Naive thymus-derived CD4-positive, alpha-beta T cell (primary cell): ENCODE measurements around the gene KRTAP10-10. TPM values are rescaled to one million over a fixed set of nuclear protein-coding genes. Genes with fewer than 3 reads are reported as not detected.

ENCODE experiments used
- ATAC-seq: fragments of 150-1000 bp; cut with Tn5 transposase; 2 replicates; pipeline ENCODE4 v1.10.0; 2021; ENCODE audit warnings: mild to moderate bottlenecking, moderate library complexity
- CTCF ChIA-PET: fragments of 350-600 bp; sonication (Branson Sonifier 250); formaldehyde crosslinking; loops from one replicate; lab custom pipeline; 2021; ENCODE audit warnings: antibody characterized with exemption; lab: Charles Lee
- POLR2A ChIA-PET: fragments of 350-600 bp; sonication (Branson Sonifier 250); formaldehyde crosslinking; loops from one replicate; lab custom pipeline; 2021; ENCODE audit warnings: antibody characterized with exemption, inconsistent platforms; lab: Charles Lee
- DNase-seq, 9 donors: peaks; one replicate each; pipeline versions ENCODE4 v3.0.0 to v3.0.0-alpha.2; 2020 to 2022; ENCODE audit warnings: mixed read lengths in 1 of 9
- H3K27ac ChIP-seq: one replicate; pipeline ENCODE4 v1.7.0; 2013; ENCODE audit warnings: mild to moderate bottlenecking, low read depth, low read length, moderate library complexity
- H3K27me3 ChIP-seq, 2 donors: one replicate each; pipeline ENCODE4 v1.7.0; 2013; ENCODE audit warnings: low read length in 2 of 2, mild to moderate bottlenecking in 2 of 2, moderate library complexity in 2 of 2; ENCODE audit not compliant: control insufficient read depth in 2 of 2, insufficient read depth in 2 of 2
- H3K36me3 ChIP-seq, 3 experiments: 1 replicate in 2 of 3; 2 replicates in 1 of 3; pipeline ENCODE4 v1.7.0; 2013; ENCODE audit warnings: low read length in 3 of 3, mild to moderate bottlenecking in 3 of 3, moderate library complexity in 1 of 3; ENCODE audit not compliant: insufficient read depth in 3 of 3, control insufficient read depth in 2 of 3
- H3K4me1 ChIP-seq, 2 donors: one replicate each; pipeline ENCODE4 v1.7.0; 2013; ENCODE audit warnings: low read length in 2 of 2, mild to moderate bottlenecking in 2 of 2, moderate library complexity in 1 of 2; ENCODE audit not compliant: control insufficient read depth in 2 of 2, insufficient read depth in 2 of 2
- H3K4me3 ChIP-seq: 2 replicates; pipeline ENCODE4 v1.7.0; 2013; ENCODE audit warnings: mild to moderate bottlenecking, low read length
- H3K9me3 ChIP-seq, 3 experiments: 1 replicate in 2 of 3; 2 replicates in 1 of 3; pipeline ENCODE4 v1.7.0; 2013; ENCODE audit warnings: low read length in 3 of 3; ENCODE audit not compliant: control insufficient read depth in 2 of 3
- H3K27ac Mint-ChIP-seq, 9 donors: one replicate each; pipeline ENCODE4 v1.8.0; 2020 to 2022; ENCODE audit warnings: mixed read lengths in 9 of 9, mild to moderate bottlenecking in 8 of 9, moderate library complexity in 5 of 9, inconsistent platforms in 2 of 9
- H3K27me3 Mint-ChIP-seq, 5 donors: one replicate each; pipeline ENCODE4 v1.8.0; 2021 to 2022; ENCODE audit warnings: mixed read lengths in 5 of 5, mild to moderate bottlenecking in 1 of 5
- H3K36me3 Mint-ChIP-seq, 5 donors: one replicate each; pipeline ENCODE4 v1.8.0; 2020 to 2022; ENCODE audit warnings: mixed read lengths in 5 of 5, mild to moderate bottlenecking in 3 of 5, inconsistent platforms in 1 of 5
- H3K4me1 Mint-ChIP-seq, 7 donors: one replicate each; pipeline ENCODE4 v1.8.0; 2020 to 2022; ENCODE audit warnings: mixed read lengths in 7 of 7, mild to moderate bottlenecking in 3 of 7, inconsistent platforms in 1 of 7
- H3K4me3 Mint-ChIP-seq, 10 donors: one replicate each; pipeline ENCODE4 v1.8.0; 2020 to 2022; ENCODE audit warnings: mild to moderate bottlenecking in 10 of 10, mixed read lengths in 10 of 10, moderate library complexity in 6 of 10, inconsistent platforms in 2 of 10
- H3K9me3 Mint-ChIP-seq, 11 donors: one replicate each; pipeline ENCODE4 v1.8.0; 2020 to 2022; ENCODE audit warnings: mixed read lengths in 11 of 11, mild to moderate bottlenecking in 4 of 11, inconsistent platforms in 1 of 11, moderate library complexity in 1 of 11
- intact Hi-C, 2 donors: fragments of 100-400 bp; cut with micrococcal nuclease; formaldehyde crosslinking; loops; one replicate each; pipeline ENCODE4 v1.15.1; 2023
- polyA plus RNA-seq, 2 donors: library from polyadenylated mRNA; unstranded; fragments of 300-500 nt; fragmentation: Illumina TruSeq; gene quantifications; one replicate each; pipeline ENCODE4 v1.2.3, GENCODE V29; 2021
- total RNA-seq, 6 experiments: library from RNA in 5 of 6; stranded (reverse) in 5 of 6; gene quantifications; 1 replicate in 5 of 6; 2 replicates in 1 of 6; pipeline ENCODE4 v1.2.3 and lab custom pipeline; 2021 to 2026

Gene KRTAP10-10
- total and polyA plus RNA-seq, 7 experiments from 2014 or later, result not detected

GRCh38 chr21:44677881-44678280, 40.7 kb downstream of the KRTAP10-10 start:
- Histone ChIP-seq H3K9me3 (peaks cover 0 to under 1% (median 0%) of the 10 kb centered on the region in 3 experiments), H3K4me3 (no peak overlapping the region), H3K27me3 (no peaks in the 10 kb centered on the region), H3K36me3 (no peaks in the 10 kb centered on the region), H3K27ac (no peak overlapping the region), H3K4me1 (no peaks in the 10 kb centered on the region)
- H3K36me3 Mint-ChIP-seq, result peaks cover 0 to 21% (median 9%) of the 10 kb centered on the region in 5 donors
- H3K9me3 Mint-ChIP-seq, result peaks cover under 1 to 43% (median 16%) of the 10 kb centered on the region in 11 donors
- H3K4me1 Mint-ChIP-seq, result peaks cover 0 to 3% (median 0%) of the 10 kb centered on the region in 7 donors
- no peak overlapping the region for H3K4me3 Mint-ChIP-seq
- ChIA-PET CTCF (no interaction called here), POLR2A (no interaction called here)
- ATAC-seq (no peak), DNase-seq (no peak)
- H3K27me3 Mint-ChIP-seq, result peaks cover 0 to 47% (median 0%) of the 10 kb centered on the region in 5 donors
- no peak overlapping the region for H3K27ac Mint-ChIP-seq
- intact Hi-C loops, result loop anchor here in 1 of 2 donors (5.0 kb wide), 1 partner anchor 386 kb away; no protein-coding TSS in a partner anchor

- H3K4me1 ChIP-seq, result no peaks in the 10 kb centered on the region
- H3K9me3 Mint-ChIP-seq, result peaks cover 0 to 10% (median 0%) of the 10 kb centered on the region in 11 donors
- H3K27me3 Mint-ChIP-seq, result peaks cover 4 to 39% (median 5%) of the 10 kb centered on the region in 5 donors
- H3K9me3 ChIP-seq, result no peaks in the 10 kb centered on the region
- CTCF ChIA-PET, result no interaction called here
- peaks cover 0 to 6% (median 0%) of the 10 kb centered on the region in 7 donors for H3K4me1 Mint-ChIP-seq
- no peak overlapping the region for H3K27ac ChIP-seq
- H3K36me3 ChIP-seq, result no peaks in the 10 kb centered on the region
- intact Hi-C loops, result no loop called here
- H3K36me3 Mint-ChIP-seq, result peaks cover 0 to 5% (median 0%) of the 10 kb centered on the region in 5 donors
- DNase-seq, result no peak
- H3K4me3 Mint-ChIP-seq, result no peak overlapping the region
- no peak overlapping the region for H3K4me3 ChIP-seq
- ATAC-seq, result no peak
- H3K27me3 ChIP-seq, result no peaks in the 10 kb centered on the region
- peak overlapping the region in 2 of 9 donors; percentile 10 to 51 for H3K27ac Mint-ChIP-seq
- POLR2A ChIA-PET, result no interaction called here
These were observed 44.0 kb downstream of the KRTAP10-10 start for GRCh38 chr21:44681152-44681551.

- H3K4me3 ChIP-seq, result no peak within 1 kb of the TSS
- Mint-ChIP-seq H3K4me3 (no peak within 1 kb of the TSS), H3K27ac (peak within 1 kb of the TSS in 2 of 9 donors; percentile 10 to 51), H3K9me3 (peaks cover 0 to 6% (median 0%) of the 10 kb centered on the region in 11 donors), H3K36me3 (no peaks in the 10 kb centered on the region), H3K4me1 (peaks cover 0 to 10% (median 4%) of the 10 kb centered on the region in 7 donors), H3K27me3 (peaks cover 4 to 38% (median 8%) of the 10 kb centered on the region in 5 donors)
- no peak within 1 kb of the TSS for H3K27ac ChIP-seq
- POLR2A ChIA-PET, result interaction anchor here (1.2 kb wide), 1 partner anchor 20 kb away, joined by 3 read pairs; no protein-coding TSS in a partner anchor
- CTCF ChIA-PET, result no interaction called here
- no peaks in the 10 kb centered on the region for H3K27me3 ChIP-seq
- intact Hi-C loops, result no loop called here
- DNase-seq, result no peak
- H3K9me3 ChIP-seq, result no peaks in the 10 kb centered on the region
- ATAC-seq, result no peak
- no peaks in the 10 kb centered on the region for H3K4me1 ChIP-seq
- H3K36me3 ChIP-seq, result no peaks in the 10 kb centered on the region
These were observed 44.9 kb downstream of the KRTAP10-10 start, which contains the start of gene KRTAP12-1 for GRCh38 chr21:44681861-44682579. Gene KRTAP12-1 (minus strand): TSS chr21:44682163. CDS start chr21:44682123, 40 bp downstream.

GRCh38 chr21:44682580-44683151, 45.5 kb downstream of the KRTAP10-10 start:
- H3K4me3 Mint-ChIP-seq, result no peak overlapping the region
- H3K27ac ChIP-seq, result no peak overlapping the region
- ATAC-seq, result no peak
- DNase-seq, result no peak
- H3K4me1 Mint-ChIP-seq, result peaks cover 0 to 10% (median 4%) of the 10 kb centered on the region in 7 donors
- no peaks in the 10 kb centered on the region for H3K9me3 ChIP-seq
- POLR2A ChIA-PET, result interaction anchor here (1.2 kb wide), 1 partner anchor 21 kb away, joined by 3 read pairs; no protein-coding TSS in a partner anchor
- no peaks in the 10 kb centered on the region for H3K36me3 Mint-ChIP-seq
- H3K36me3 ChIP-seq, result no peaks in the 10 kb centered on the region
- H3K27ac Mint-ChIP-seq, result no peak overlapping the region
- H3K4me1 ChIP-seq, result no peaks in the 10 kb centered on the region
- intact Hi-C loops, result no loop called here
- CTCF ChIA-PET, result no interaction called here
- H3K9me3 Mint-ChIP-seq, result peaks cover 0 to 6% (median 0%) of the 10 kb centered on the region in 11 donors
- peaks cover 4 to 36% (median 8%) of the 10 kb centered on the region in 5 donors for H3K27me3 Mint-ChIP-seq
- H3K4me3 ChIP-seq, result no peak overlapping the region
- no peaks in the 10 kb centered on the region for H3K27me3 ChIP-seq

- Histone ChIP-seq H3K36me3 (no peaks in the 10 kb centered on the region), H3K4me1 (no peaks in the 10 kb centered on the region), H3K27ac (no peak overlapping the region), H3K27me3 (no peaks in the 10 kb centered on the region), H3K9me3 (no peaks in the 10 kb centered on the region), H3K4me3 (no peak overlapping the region)
- POLR2A ChIA-PET, result no interaction called here
- Mint-ChIP-seq H3K27ac (no peak overlapping the region), H3K4me3 (no peak overlapping the region), H3K27me3 (peaks cover 4 to 38% (median 8%) of the 10 kb centered on the region in 5 donors), H3K36me3 (no peaks in the 10 kb centered on the region), H3K9me3 (peaks cover 0 to 6% (median 0%) of the 10 kb centered on the region in 11 donors), H3K4me1 (peaks cover 0 to 10% (median 4%) of the 10 kb centered on the region in 7 donors)
- DNase-seq (no peak), ATAC-seq (no peak)
- intact Hi-C loops, result no loop called here
- CTCF ChIA-PET, result no interaction called here
These were observed 46.9 kb downstream of the KRTAP10-10 start for GRCh38 chr21:44684077-44684476.

GRCh38 chr21:44684483-44684882, 47.3 kb downstream of the KRTAP10-10 start:
- no peak overlapping the region for H3K27ac ChIP-seq
- peaks cover 0 to 5% (median 0%) of the 10 kb centered on the region in 11 donors for H3K9me3 Mint-ChIP-seq
- H3K36me3 Mint-ChIP-seq, result no peaks in the 10 kb centered on the region
- DNase-seq (no peak), ATAC-seq (no peak)
- H3K4me1 Mint-ChIP-seq, result peaks cover 0 to 10% (median 4%) of the 10 kb centered on the region in 7 donors
- H3K27ac Mint-ChIP-seq, result no peak overlapping the region
- H3K4me3 ChIP-seq, result no peak overlapping the region
- no peaks in the 10 kb centered on the region for H3K9me3 ChIP-seq
- no peaks in the 10 kb centered on the region for H3K4me1 ChIP-seq
- no peaks in the 10 kb centered on the region for H3K27me3 ChIP-seq
- ChIA-PET POLR2A (no interaction called here), CTCF (no interaction called here)
- H3K27me3 Mint-ChIP-seq, result peaks cover 4 to 37% (median 8%) of the 10 kb centered on the region in 5 donors
- no peak overlapping the region for H3K4me3 Mint-ChIP-seq
- H3K36me3 ChIP-seq, result no peaks in the 10 kb centered on the region
- intact Hi-C loops, result no loop called here
